Measurements from ENCODE around the gene AP2B1.

GRCh38 chr17:35714988-35715387, 127.9 kb downstream of the AP2B1 start:
- TF ChIP-seq CTCF (IDR thresholded peaks at IDR 0.05) (no peak), POLR2A (IDR thresholded peaks at IDR 0.05) (no peak), POLR2AphosphoS5 (IDR thresholded peaks at IDR 0.05) (no peak)
